ENCODE measurements around the gene RNF32. TPM values are rescaled to one million over a fixed set of nuclear protein-coding genes. Genes with fewer than 3 reads are reported as not detected.
"Not testable (repeated sequence)": the region's sequence is repeated elsewhere in the genome, so short reads cannot be mapped to it uniquely, and the experiment has no call there.

Gene RNF32
- total and polyA plus RNA-seq, 5 donors from 2014 or later, result 0.81 to 5.4 (median 1.6) TPM

DNA sequence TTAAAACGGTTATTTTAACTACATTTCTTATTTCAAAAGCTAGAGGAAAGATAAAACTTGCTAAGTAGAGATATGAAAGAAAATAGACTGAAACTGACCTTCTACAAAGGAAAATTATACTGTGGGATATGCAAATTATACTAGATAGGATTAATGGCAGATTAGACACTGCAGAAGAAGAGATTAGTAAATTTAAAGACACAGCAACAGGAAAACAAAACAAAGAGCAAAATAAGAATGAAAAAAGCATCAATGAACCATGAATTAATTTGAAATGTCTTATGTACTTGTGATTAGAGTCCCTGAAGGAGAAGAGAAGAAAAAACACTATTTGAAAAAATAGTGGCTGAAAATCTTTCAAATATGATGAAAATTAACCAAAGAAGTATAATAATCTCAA, 52.3 kb downstream of the RNF32 start:
- no peak overlapping the region for H3K27ac Mint-ChIP-seq
- Histone ChIP-seq H3K36me3 (ENCODE audit: control insufficient read depth, insufficient read depth, low read length) (no peaks in the 10 kb centered on the region), H3K9me3 (ENCODE audit: control insufficient read depth in 2 of 2, low read length in 2 of 2) (peaks cover 0 to 10% of the 10 kb centered on the region in 2 experiments), H3K4me3 (ENCODE audit: low read depth, low read length) (no peak overlapping the region), H3K27me3 (ENCODE audit: control insufficient read depth, insufficient read depth, low read length) (no peaks in the 10 kb centered on the region), H3K4me1 (ENCODE audit: control insufficient read depth, insufficient read depth, low read length, poor library complexity, severe bottlenecking) (no peaks in the 10 kb centered on the region), H3K27ac (ENCODE audit: insufficient read depth, low read length, poor library complexity, severe bottlenecking) (no peak overlapping the region)
- peaks cover 0 to 23% (median 9%) of the 10 kb centered on the region in 7 donors for H3K9me3 Mint-ChIP-seq
- H3K27me3 Mint-ChIP-seq, result no peaks in the 10 kb centered on the region
- ATAC-seq (ENCODE audit: low read depth in 2 of 2) (no peak), DNase-seq (no peak)
- H3K4me1 Mint-ChIP-seq, result peaks cover 2 to 11% (median 7%) of the 10 kb centered on the region in 4 donors
- H3K36me3 Mint-ChIP-seq, result peaks cover 36% of the 10 kb centered on the region
- H3K4me3 Mint-ChIP-seq, result no peak overlapping the region

DNA sequence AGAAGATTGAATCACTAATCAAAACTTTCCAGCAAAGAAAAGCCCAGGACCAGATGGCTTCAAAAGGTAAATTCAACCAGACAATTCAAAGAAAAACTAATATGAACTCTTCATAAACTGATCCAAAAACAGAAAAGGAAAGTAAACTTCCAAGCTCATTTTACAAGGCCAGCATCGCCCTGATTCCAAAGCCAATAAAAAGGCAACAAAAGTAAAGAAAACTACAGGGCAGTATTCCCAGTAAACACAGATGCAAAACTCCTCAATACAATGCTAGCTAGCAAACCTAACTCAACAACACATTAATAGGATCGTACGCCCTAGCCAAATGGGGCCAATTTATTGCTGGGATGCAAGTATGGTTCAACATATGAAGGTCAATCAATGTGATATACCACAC, 53.1 kb downstream of the RNF32 start:
- H3K27ac ChIP-seq (ENCODE audit: insufficient read depth, low read length, poor library complexity, severe bottlenecking), result no peak overlapping the region
- Mint-ChIP-seq H3K4me3 (no peak overlapping the region), H3K9me3 (peaks cover 0 to 26% (median 9%) of the 10 kb centered on the region in 7 donors), H3K36me3 (peaks cover 40% of the 10 kb centered on the region), H3K4me1 (peaks cover 2 to 11% (median 7%) of the 10 kb centered on the region in 4 donors), H3K27ac (no peak overlapping the region), H3K27me3 (no peaks in the 10 kb centered on the region)
- no peaks in the 10 kb centered on the region for H3K4me1 ChIP-seq (ENCODE audit: control insufficient read depth, insufficient read depth, low read length, poor library complexity, severe bottlenecking)
- no peaks in the 10 kb centered on the region for H3K27me3 ChIP-seq (ENCODE audit: control insufficient read depth, insufficient read depth, low read length)
- ATAC-seq (ENCODE audit: low read depth in 2 of 2) (no peak), DNase-seq (no peak)
- no peak overlapping the region for H3K4me3 ChIP-seq (ENCODE audit: low read depth, low read length)
- peaks cover 0 to 17% of the 10 kb centered on the region in 2 experiments for H3K9me3 ChIP-seq (ENCODE audit: control insufficient read depth in 2 of 2, low read length in 2 of 2)
- no peaks in the 10 kb centered on the region for H3K36me3 ChIP-seq (ENCODE audit: control insufficient read depth, insufficient read depth, low read length)

DNA sequence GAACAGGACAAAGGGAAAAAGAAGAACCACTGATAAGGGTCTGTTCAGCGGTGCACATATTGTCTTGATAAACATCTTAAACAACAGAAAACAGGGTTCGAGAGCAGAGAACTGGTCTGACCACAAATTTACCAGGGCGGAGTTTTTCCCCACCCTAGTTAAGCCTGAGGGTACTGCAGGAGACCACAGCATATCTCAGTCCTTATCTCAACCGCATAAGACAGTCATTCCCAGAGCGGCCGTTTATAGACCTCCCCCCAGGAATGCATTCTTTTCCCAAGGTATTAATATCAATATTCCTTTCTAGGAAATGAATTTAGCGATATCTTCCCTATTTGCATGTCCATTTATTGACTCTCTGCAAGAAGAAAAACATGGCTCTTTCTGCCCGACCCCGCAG, 56.7 kb downstream of the RNF32 start:
- not testable (repeated sequence) for ATAC-seq (ENCODE audit: low read depth in 2 of 2); H3K27ac ChIP-seq (ENCODE audit: insufficient read depth, low read length, poor library complexity, severe bottlenecking); H3K27ac Mint-ChIP-seq; H3K27me3 ChIP-seq (ENCODE audit: control insufficient read depth, insufficient read depth, low read length); H3K4me3 Mint-ChIP-seq; DNase-seq; H3K36me3 ChIP-seq (ENCODE audit: control insufficient read depth, insufficient read depth, low read length); H3K4me3 ChIP-seq (ENCODE audit: low read depth, low read length); H3K27me3 Mint-ChIP-seq; H3K4me1 ChIP-seq (ENCODE audit: control insufficient read depth, insufficient read depth, low read length, poor library complexity, severe bottlenecking)
- Mint-ChIP-seq H3K9me3 (peaks cover 0 to 44% (median 11%) of the 10 kb centered on the region in 7 donors), H3K4me1 (peaks cover 2 to 11% (median 7%) of the 10 kb centered on the region in 4 donors), H3K36me3 (peaks cover 54% of the 10 kb centered on the region)
- peaks cover 2 to 17% of the 10 kb centered on the region in 2 experiments for H3K9me3 ChIP-seq (ENCODE audit: control insufficient read depth in 2 of 2, low read length in 2 of 2)

DNA sequence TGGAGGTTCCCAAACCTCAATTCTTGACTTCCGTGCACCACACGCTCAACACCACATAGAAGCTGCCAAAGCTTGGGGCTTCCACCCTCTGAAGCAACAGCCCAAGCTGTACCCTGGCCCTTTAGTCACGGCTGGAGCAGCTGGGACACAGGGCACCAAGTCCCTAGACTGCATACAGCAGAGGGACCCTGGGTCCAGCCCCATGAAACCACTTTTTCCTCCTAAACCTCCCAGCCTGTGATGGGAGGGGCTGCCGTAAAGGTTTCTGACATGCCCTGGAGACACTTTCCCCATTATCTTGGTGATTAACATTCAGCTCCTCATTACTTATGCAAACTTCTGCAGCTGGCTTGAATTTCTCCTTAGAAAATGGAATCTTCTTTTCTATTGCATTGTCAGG, 57.9 kb downstream of the RNF32 start:
- H3K9me3 Mint-ChIP-seq, result peaks cover 0 to 44% (median 13%) of the 10 kb centered on the region in 7 donors

GRCh38 chr7:156701787-156702186, 61.2 kb downstream of the RNF32 start:
- peaks cover 0 to 30% (median 6%) of the 10 kb centered on the region in 7 donors for H3K9me3 Mint-ChIP-seq
- not testable (repeated sequence) for H3K4me1 ChIP-seq (ENCODE audit: control insufficient read depth, insufficient read depth, low read length, poor library complexity, severe bottlenecking); H3K36me3 ChIP-seq (ENCODE audit: control insufficient read depth, insufficient read depth, low read length); H3K27ac Mint-ChIP-seq; H3K27me3 ChIP-seq (ENCODE audit: control insufficient read depth, insufficient read depth, low read length); ATAC-seq (ENCODE audit: low read depth in 2 of 2); H3K27me3 Mint-ChIP-seq; H3K4me3 ChIP-seq (ENCODE audit: low read depth, low read length); H3K4me3 Mint-ChIP-seq; H3K27ac ChIP-seq (ENCODE audit: insufficient read depth, low read length, poor library complexity, severe bottlenecking); DNase-seq
- H3K4me1 Mint-ChIP-seq, result peaks cover 2 to 10% (median 8%) of the 10 kb centered on the region in 4 donors
- peaks cover 2 to 11% of the 10 kb centered on the region in 2 experiments for H3K9me3 ChIP-seq (ENCODE audit: control insufficient read depth in 2 of 2, low read length in 2 of 2)
- H3K36me3 Mint-ChIP-seq, result peaks cover 52% of the 10 kb centered on the region

More for the DNA sequence above, 57.9 kb downstream of the RNF32 start:
- H3K27me3 ChIP-seq (ENCODE audit: control insufficient read depth, insufficient read depth, low read length); H3K27me3 Mint-ChIP-seq; DNase-seq; H3K4me3 ChIP-seq (ENCODE audit: low read depth, low read length); H3K4me1 Mint-ChIP-seq; ATAC-seq (ENCODE audit: low read depth in 2 of 2); H3K27ac ChIP-seq (ENCODE audit: insufficient read depth, low read length, poor library complexity, severe bottlenecking); H3K27ac Mint-ChIP-seq; H3K36me3 ChIP-seq (ENCODE audit: control insufficient read depth, insufficient read depth, low read length); H3K4me1 ChIP-seq (ENCODE audit: control insufficient read depth, insufficient read depth, low read length, poor library complexity, severe bottlenecking): not testable (repeated sequence)
- peaks cover 2 to 17% of the 10 kb centered on the region in 2 experiments for H3K9me3 ChIP-seq (ENCODE audit: control insufficient read depth in 2 of 2, low read length in 2 of 2)
- Mint-ChIP-seq H3K36me3 (peaks cover 49% of the 10 kb centered on the region), H3K4me3 (peak overlapping the region in 1 of 4 donors; percentile 27)

DNA sequence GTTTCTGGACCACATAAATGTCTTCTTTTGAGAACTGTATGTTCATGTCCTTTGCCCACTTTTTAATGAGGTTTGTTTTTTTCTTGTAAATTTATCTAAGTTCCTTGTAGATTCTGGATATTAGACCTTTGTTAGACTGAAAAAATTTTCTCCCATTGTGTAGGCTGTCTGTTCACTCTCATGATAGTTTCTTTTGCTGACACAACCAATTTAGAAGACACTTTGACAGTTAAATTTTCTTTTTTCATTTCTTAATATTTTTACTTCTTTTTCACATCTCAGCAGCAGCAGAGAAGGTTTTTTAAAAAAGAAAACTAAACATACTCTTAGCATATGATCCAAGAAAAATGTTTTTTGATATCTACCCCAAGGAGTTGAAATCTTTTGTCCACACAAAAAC, 61.8 kb downstream of the RNF32 start:
- Mint-ChIP-seq H3K4me1 (peaks cover 5 to 10% (median 8%) of the 10 kb centered on the region in 4 donors), H3K27me3 (no peaks in the 10 kb centered on the region), H3K4me3 (no peak overlapping the region), H3K9me3 (peaks cover 0 to 27% (median 4%) of the 10 kb centered on the region in 7 donors), H3K36me3 (peaks cover 54% of the 10 kb centered on the region), H3K27ac (no peak overlapping the region)
- Histone ChIP-seq H3K27ac (ENCODE audit: insufficient read depth, low read length, poor library complexity, severe bottlenecking) (no peak overlapping the region), H3K36me3 (ENCODE audit: control insufficient read depth, insufficient read depth, low read length) (peaks cover 4% of the 10 kb centered on the region), H3K9me3 (ENCODE audit: control insufficient read depth in 2 of 2, low read length in 2 of 2) (peaks cover 2 to 11% of the 10 kb centered on the region in 2 experiments), H3K27me3 (ENCODE audit: control insufficient read depth, insufficient read depth, low read length) (no peaks in the 10 kb centered on the region), H3K4me1 (ENCODE audit: control insufficient read depth, insufficient read depth, low read length, poor library complexity, severe bottlenecking) (no peaks in the 10 kb centered on the region), H3K4me3 (ENCODE audit: low read depth, low read length) (no peak overlapping the region)
- no peak for ATAC-seq (ENCODE audit: low read depth in 2 of 2)
- no peak for DNase-seq

GRCh38 chr7:156703209-156703608, 62.6 kb downstream of the RNF32 start:
- H3K4me1 Mint-ChIP-seq, result peaks cover 7 to 12% (median 9%) of the 10 kb centered on the region in 4 donors
- no peaks in the 10 kb centered on the region for H3K27me3 Mint-ChIP-seq
- H3K4me3 Mint-ChIP-seq, result no peak overlapping the region
- no peak overlapping the region for H3K27ac ChIP-seq (ENCODE audit: insufficient read depth, low read length, poor library complexity, severe bottlenecking)
- ATAC-seq (ENCODE audit: low read depth in 2 of 2) (no peak), DNase-seq (no peak)
- H3K27me3 ChIP-seq (ENCODE audit: control insufficient read depth, insufficient read depth, low read length), result no peaks in the 10 kb centered on the region
- peaks cover 0 to 27% (median 4%) of the 10 kb centered on the region in 7 donors for H3K9me3 Mint-ChIP-seq
- no peaks in the 10 kb centered on the region for H3K4me1 ChIP-seq (ENCODE audit: control insufficient read depth, insufficient read depth, low read length, poor library complexity, severe bottlenecking)
- peaks cover 2 to 4% of the 10 kb centered on the region in 2 experiments for H3K9me3 ChIP-seq (ENCODE audit: control insufficient read depth in 2 of 2, low read length in 2 of 2)
- peaks cover 54% of the 10 kb centered on the region for H3K36me3 Mint-ChIP-seq
- H3K36me3 ChIP-seq (ENCODE audit: control insufficient read depth, insufficient read depth, low read length), result peaks cover 4% of the 10 kb centered on the region
- no peak overlapping the region for H3K4me3 ChIP-seq (ENCODE audit: low read depth, low read length)
- H3K27ac Mint-ChIP-seq, result no peak overlapping the region

GRCh38 chr7:156703773-156704482, 63.4 kb downstream of the RNF32 start:
- H3K27ac ChIP-seq (ENCODE audit: insufficient read depth, low read length, poor library complexity, severe bottlenecking), result no peak overlapping the region
- peaks cover 4% of the 10 kb centered on the region for H3K36me3 ChIP-seq (ENCODE audit: control insufficient read depth, insufficient read depth, low read length)
- H3K4me1 Mint-ChIP-seq, result peaks cover 7 to 12% (median 9%) of the 10 kb centered on the region in 4 donors
- no peaks in the 10 kb centered on the region for H3K4me1 ChIP-seq (ENCODE audit: control insufficient read depth, insufficient read depth, low read length, poor library complexity, severe bottlenecking)
- H3K27me3 ChIP-seq (ENCODE audit: control insufficient read depth, insufficient read depth, low read length), result no peaks in the 10 kb centered on the region
- DNase-seq (no peak), ATAC-seq (ENCODE audit: low read depth in 2 of 2) (no peak)
- no peak overlapping the region for H3K4me3 Mint-ChIP-seq
- peak overlapping the region in 1 of 3 donors; percentile 71 for H3K27ac Mint-ChIP-seq
- H3K9me3 ChIP-seq (ENCODE audit: control insufficient read depth in 2 of 2, low read length in 2 of 2), result peaks cover 0 to 2% of the 10 kb centered on the region in 2 experiments
- H3K9me3 Mint-ChIP-seq, result peaks cover 0 to 28% (median 4%) of the 10 kb centered on the region in 7 donors
- H3K36me3 Mint-ChIP-seq, result peaks cover 59% of the 10 kb centered on the region
- H3K27me3 Mint-ChIP-seq, result no peaks in the 10 kb centered on the region
- H3K4me3 ChIP-seq (ENCODE audit: low read depth, low read length), result no peak overlapping the region
